Stimulated activated CD4-positive, alpha-beta T cell treated with anti-CD3 and anti-CD28 coated beads, Interleukin-4, amount 100 ng/mL, for 1 hour (primary cell): ENCODE data around the gene VIT.
"Not testable (repeated sequence)": the region's sequence is repeated elsewhere in the genome, so short reads cannot be mapped to it uniquely, and the experiment has no call there.

Source experiments
- DNase-seq: peaks from one replicate; pipeline ENCODE4 v3.0.0-alpha.2; 2020

The VIT gene

GRCh38 chr2:36808386-36809068 is 112.0 kb downstream of the VIT start:
- no peak for DNase-seq

- no peak for DNase-seq
These were observed 112.5 kb downstream of the VIT start for GRCh38 chr2:36809069-36809445.

GRCh38 chr2:36811071-36811470 is 114.6 kb downstream of the VIT start:
- no peak for DNase-seq

- no peak for DNase-seq
These were observed 115.7 kb downstream of the VIT start for GRCh38 chr2:36812196-36812595.

- DNase-seq, result no peak
These were observed 122.0 kb downstream of the VIT start for GRCh38 chr2:36818542-36818941.

- no peak for DNase-seq
These were observed 122.7 kb downstream of the VIT start for GRCh38 chr2:36819095-36819711.

- no peak for DNase-seq
These were observed 124.6 kb downstream of the VIT start for GRCh38 chr2:36820942-36821605.

GRCh38 chr2:36823862-36824261 is 127.4 kb downstream of the VIT start:
- DNase-seq, result no peak

GRCh38 chr2:36824273-36824672 is 127.8 kb downstream of the VIT start:
- DNase-seq, result no peak

- not testable (repeated sequence) for DNase-seq
These were observed 128.2 kb downstream of the VIT start for GRCh38 chr2:36824683-36825082.

GRCh38 chr2:36831185-36831584 is 134.7 kb downstream of the VIT start:
- no peak for DNase-seq

GRCh38 chr2:36834203-36834602 is 137.7 kb downstream of the VIT start:
- DNase-seq, result no peak

- no peak for DNase-seq
These were observed 138.4 kb downstream of the VIT start for GRCh38 chr2:36834731-36835524.

GRCh38 chr2:36839976-36840617 is 143.6 kb downstream of the VIT start:
- no peak for DNase-seq

GRCh38 chr2:36843838-36844237 is 147.3 kb downstream of the VIT start:
- no peak for DNase-seq

GRCh38 chr2:36849265-36849664 is 152.8 kb downstream of the VIT start:
- DNase-seq, result no peak

- DNase-seq, result no peak
These were observed 157.7 kb downstream of the VIT start for GRCh38 chr2:36854241-36854640.

GRCh38 chr2:36855429-36855828 is 158.9 kb downstream of the VIT start:
- no peak for DNase-seq

GRCh38 chr2:36857713-36858112 is 161.2 kb downstream of the VIT start:
- no peak for DNase-seq

- DNase-seq, result no peak
These were observed 162.3 kb downstream of the VIT start for GRCh38 chr2:36858551-36859365.

GRCh38 chr2:36859366-36859792 is 162.9 kb downstream of the VIT start:
- DNase-seq, result no peak

GRCh38 chr2:36861896-36862295 is 165.4 kb downstream of the VIT start:
- DNase-seq, result no peak
